Activated T-cell treated with anti-CD3 and anti-CD28 coated beads, Interleukin-2, amount 50 U/mL, for 24 hours (primary cell): ENCODE results near the gene MCEMP1.

Experiments used
- DNase-seq: peaks from one replicate; pipeline ENCODE4 v3.0.0-alpha.2; 2020
- H3K27ac Mint-ChIP-seq: 2 replicates; pipeline ENCODE4 v1.8.0; 2020; ENCODE audit warnings: mild to moderate bottlenecking, mixed read lengths
- H3K27me3 Mint-ChIP-seq: 2 replicates; pipeline ENCODE4 v1.8.0; 2020; ENCODE audit warnings: mixed read lengths
- H3K36me3 Mint-ChIP-seq: 2 replicates; pipeline ENCODE4 v1.8.0; 2020; ENCODE audit warnings: low read depth, mixed read lengths
- H3K4me1 Mint-ChIP-seq: 2 replicates; pipeline ENCODE4 v1.8.0; 2020; ENCODE audit warnings: low read depth, mixed read lengths
- H3K4me3 Mint-ChIP-seq: 2 replicates; pipeline ENCODE4 v1.8.0; 2020; ENCODE audit warnings: mild to moderate bottlenecking, moderate library complexity, mixed read lengths
- H3K9me3 Mint-ChIP-seq: 2 replicates; pipeline ENCODE4 v1.8.0; 2020; ENCODE audit warnings: mixed read lengths

The MCEMP1 gene

DNA sequence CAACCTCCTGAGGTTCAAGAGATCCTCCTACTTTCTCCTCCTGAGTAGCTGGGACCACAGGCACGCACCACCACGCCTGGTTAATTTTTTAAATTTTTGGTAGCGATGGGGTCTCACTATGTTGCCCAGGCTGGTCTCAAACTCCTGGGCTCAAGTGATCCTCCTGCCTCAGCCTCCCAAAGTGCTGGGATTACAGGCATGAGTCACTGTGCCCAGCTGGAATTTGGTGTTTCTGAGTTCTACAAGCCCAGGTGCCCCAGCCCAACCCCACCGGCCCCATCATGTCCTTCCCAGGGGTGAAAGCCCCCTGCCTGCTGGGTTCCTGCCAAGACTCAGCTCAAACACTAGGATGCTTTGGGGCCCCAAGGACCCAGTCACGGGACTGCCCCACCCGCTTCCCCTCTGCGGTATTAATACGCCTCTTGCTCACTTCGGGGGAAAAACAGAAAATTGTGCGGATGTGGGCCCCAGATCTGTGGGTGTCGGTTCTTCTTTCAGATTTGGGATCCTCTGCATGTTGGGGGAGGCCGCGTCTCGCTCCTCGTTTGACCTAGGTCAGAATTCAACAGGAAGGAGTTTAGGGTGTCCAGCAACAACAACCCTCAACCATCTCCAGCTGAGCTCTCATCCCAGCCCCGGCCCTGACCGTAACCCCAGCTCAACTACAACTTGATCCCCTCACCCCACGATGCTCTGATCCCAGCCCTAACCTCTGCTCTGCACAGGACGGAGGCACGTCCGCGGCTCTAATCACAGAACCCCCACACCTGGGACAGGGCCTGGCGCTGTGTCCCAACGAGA lies 28.7 kb downstream of the MCEMP1 start:
- H3K4me1 Mint-ChIP-seq, result peaks cover 40% of the 10 kb centered on the region
- H3K36me3 Mint-ChIP-seq, result no peaks in the 10 kb centered on the region
- H3K27ac Mint-ChIP-seq, result peak overlapping the region; percentile 88
- peak; percentile 77 for DNase-seq
- H3K9me3 Mint-ChIP-seq, result no peaks in the 10 kb centered on the region
- H3K27me3 Mint-ChIP-seq, result peaks cover 3% of the 10 kb centered on the region
- peak overlapping the region; percentile 62 for H3K4me3 Mint-ChIP-seq

DNA sequence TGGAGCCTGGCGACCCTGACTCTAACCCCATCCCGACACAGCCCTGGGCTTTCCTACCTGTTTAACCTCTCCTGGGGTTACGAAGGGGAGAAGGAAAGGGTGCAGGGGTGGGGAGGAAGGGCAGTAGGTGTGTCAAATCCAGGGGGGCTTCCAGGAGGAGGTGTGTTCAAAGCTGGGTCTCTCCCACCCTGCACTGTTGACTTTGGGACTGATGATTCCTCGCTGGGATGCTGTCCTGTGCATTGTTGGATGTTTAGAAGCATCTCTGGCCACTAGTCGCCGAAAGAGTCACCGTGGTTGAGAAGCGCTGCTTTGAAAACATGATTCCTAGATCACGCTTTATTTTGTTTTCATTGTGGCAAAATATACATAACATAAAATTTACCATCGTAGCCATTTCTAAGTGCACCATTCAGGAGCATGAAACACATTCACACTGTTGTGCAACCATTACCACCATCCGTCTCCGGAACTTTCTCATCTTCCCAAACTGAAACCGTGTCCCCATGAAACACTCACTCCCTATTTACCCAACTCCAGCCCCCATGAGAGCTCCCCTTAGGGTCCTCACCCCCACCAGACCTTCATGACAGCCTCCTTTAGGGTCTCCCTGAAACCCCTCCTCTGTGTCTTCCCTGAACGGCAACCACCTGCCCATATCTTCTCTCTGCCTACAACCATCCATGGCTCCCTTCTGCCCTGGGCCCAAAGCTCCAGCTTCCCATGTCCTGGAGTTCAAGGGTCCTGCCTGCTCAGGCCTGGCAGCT lies 29.5 kb downstream of the MCEMP1 start:
- Mint-ChIP-seq H3K36me3 (no peaks in the 10 kb centered on the region), H3K4me3 (peak overlapping the region; percentile 62), H3K9me3 (no peaks in the 10 kb centered on the region), H3K27me3 (peaks cover 3% of the 10 kb centered on the region), H3K27ac (peak overlapping the region; percentile 88), H3K4me1 (peaks cover 40% of the 10 kb centered on the region)
- DNase-seq, result no peak

DNA sequence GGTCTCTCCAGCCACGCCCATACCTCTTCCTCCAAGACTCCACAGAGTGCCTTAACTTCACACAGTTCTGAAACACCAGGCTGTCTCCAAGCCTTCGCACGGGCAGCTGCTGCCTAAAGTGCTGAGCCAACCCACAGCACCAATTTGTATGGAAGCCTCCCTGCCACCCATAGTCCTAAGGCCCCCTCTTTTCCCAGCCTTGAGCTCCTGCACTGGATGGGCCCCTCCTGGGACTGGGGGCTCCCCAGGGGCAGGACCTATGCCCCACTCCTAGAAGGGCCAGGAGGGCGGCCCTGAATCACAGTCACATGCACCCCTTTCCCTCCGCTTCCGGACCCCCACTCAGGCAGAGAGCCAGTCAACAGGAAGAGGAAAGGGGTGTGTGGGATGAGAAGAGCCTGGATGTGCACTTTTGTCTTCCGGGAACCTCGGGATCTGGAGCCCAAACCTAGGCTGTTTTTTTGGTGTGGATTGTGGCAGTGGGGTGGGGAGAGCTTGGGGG lies 30.1 kb downstream of the MCEMP1 start:
- DNase-seq, result no peak
- Mint-ChIP-seq H3K9me3 (no peaks in the 10 kb centered on the region), H3K27me3 (peaks cover 3% of the 10 kb centered on the region), H3K27ac (no peak overlapping the region), H3K4me1 (peaks cover 39% of the 10 kb centered on the region), H3K36me3 (no peaks in the 10 kb centered on the region), H3K4me3 (no peak overlapping the region)

DNA sequence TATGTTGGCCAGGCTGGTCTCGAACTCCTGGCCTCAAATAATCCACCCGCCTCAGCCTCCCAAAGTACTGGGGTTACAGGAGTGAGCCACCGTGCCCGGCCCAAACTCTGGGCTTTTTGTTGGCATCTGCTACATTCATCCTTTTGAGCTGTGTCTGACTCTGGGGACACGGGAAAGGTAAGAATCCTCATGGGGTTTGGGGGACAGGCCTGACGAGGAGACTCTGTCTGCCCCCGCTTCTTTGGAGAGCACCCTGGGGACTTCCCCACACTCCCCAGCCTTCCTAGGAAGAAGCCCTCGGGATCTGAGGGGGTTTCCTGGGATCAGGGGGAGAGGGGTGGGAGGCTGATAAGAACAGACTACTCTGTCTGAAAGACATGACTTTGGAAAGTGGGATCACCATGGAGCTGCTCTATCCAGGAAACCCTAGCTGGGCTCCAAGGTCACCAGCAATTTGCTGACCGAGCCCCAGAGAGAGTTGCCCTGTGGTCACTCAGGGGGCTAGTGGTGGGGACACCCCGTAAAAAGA lies 33.1 kb downstream of the MCEMP1 start:
- H3K27me3 Mint-ChIP-seq, result no peaks in the 10 kb centered on the region
- no peak for DNase-seq
- no peaks in the 10 kb centered on the region for H3K36me3 Mint-ChIP-seq
- H3K4me1 Mint-ChIP-seq, result peaks cover 28% of the 10 kb centered on the region
- no peaks in the 10 kb centered on the region for H3K9me3 Mint-ChIP-seq
- no peak overlapping the region for H3K4me3 Mint-ChIP-seq
- no peak overlapping the region for H3K27ac Mint-ChIP-seq

DNA sequence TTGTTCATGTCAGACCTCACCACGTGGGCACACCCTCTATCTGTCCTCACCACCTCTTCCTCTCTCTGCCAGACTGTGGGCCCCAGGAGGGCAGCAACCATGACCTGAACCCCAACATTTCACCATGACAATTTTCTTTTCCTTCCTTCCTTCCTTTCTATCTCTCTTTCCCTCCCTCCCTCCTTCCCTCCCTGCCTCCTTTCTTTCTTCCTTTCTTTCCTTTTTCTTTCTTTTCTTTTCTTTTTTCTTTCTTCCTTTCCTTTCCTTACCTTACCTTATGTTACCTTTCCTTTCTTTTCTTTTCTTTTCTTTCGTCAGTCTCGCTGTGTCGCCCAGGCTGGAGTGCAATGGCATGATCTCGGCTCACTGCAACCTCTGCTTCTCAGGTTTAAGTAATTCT lies 33.7 kb downstream of the MCEMP1 start:
- Mint-ChIP-seq H3K36me3 (no peaks in the 10 kb centered on the region), H3K4me3 (no peak overlapping the region), H3K9me3 (no peaks in the 10 kb centered on the region), H3K4me1 (peaks cover 22% of the 10 kb centered on the region), H3K27me3 (no peaks in the 10 kb centered on the region), H3K27ac (no peak overlapping the region)
- no peak for DNase-seq

DNA sequence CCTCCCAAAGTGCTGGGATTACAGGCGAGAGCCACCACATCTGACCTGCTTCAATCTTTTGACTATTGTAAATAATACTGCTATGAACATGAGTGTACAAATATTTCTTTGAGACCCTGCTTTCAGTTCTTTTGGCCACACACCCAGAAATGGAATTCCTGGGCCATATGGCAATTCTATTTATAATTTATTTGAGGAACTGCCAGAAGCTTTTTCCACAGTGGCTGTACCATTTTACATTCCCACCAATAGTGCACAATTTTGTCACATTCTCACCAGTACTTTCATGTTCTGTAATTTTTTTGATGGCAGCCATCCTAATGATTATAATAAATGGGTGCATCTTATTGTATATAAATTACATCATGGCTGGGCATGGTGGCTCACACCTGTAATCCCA lies 38.8 kb downstream of the MCEMP1 start:
- peaks cover 7% of the 10 kb centered on the region for H3K9me3 Mint-ChIP-seq
- peaks cover 4% of the 10 kb centered on the region for H3K27me3 Mint-ChIP-seq
- H3K4me3 Mint-ChIP-seq, result no peak overlapping the region
- H3K4me1 Mint-ChIP-seq, result peaks cover 10% of the 10 kb centered on the region
- no peak for DNase-seq
- no peak overlapping the region for H3K27ac Mint-ChIP-seq
- no peaks in the 10 kb centered on the region for H3K36me3 Mint-ChIP-seq

DNA sequence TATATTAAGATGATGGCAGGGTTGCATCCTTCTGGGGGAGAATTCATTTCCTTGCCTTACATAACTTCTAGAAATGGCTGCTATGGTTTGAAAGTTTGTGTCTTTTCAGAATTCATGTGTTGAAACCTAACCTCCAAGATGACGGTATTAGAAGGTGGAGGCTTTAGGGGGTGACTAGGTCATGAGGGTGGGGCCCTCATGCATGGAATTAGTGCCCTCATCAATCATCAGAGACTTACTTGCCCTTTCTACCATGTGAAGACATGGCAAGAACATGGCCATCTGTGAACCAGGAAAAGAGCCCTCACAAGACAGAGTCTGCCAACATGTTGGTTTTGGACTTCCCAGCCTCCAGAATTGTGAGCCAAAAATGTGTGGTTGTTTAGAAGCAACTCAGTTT lies 39.9 kb downstream of the MCEMP1 start:
- Mint-ChIP-seq H3K36me3 (no peaks in the 10 kb centered on the region), H3K9me3 (peaks cover 7% of the 10 kb centered on the region), H3K27ac (no peak overlapping the region), H3K4me3 (no peak overlapping the region), H3K27me3 (peaks cover 4% of the 10 kb centered on the region), H3K4me1 (peaks cover 10% of the 10 kb centered on the region)
- DNase-seq, result no peak

DNA sequence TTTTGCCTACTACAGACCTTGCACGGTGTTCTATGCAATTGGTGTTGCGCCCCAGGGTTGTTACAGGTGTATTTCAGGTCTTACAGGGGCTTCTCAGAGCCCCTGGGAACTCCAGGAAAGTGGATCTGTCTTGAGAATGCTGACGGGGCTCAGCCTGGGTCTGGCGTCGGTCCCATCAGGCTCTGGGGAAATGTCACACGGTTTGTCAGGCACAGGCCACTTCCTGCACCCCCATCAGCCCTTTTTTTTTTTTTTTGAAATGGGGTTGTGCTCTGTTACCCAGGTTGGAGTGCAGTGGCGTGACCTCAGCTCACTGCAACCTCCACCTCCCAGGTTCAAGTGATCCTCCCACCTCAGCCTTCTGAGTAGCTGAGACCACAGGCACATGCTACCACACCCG lies 41.8 kb downstream of the MCEMP1 start:
- no peak for DNase-seq
- Mint-ChIP-seq H3K27me3 (peaks cover 7% of the 10 kb centered on the region), H3K4me1 (peaks cover 10% of the 10 kb centered on the region), H3K4me3 (no peak overlapping the region), H3K27ac (no peak overlapping the region), H3K9me3 (peaks cover 7% of the 10 kb centered on the region), H3K36me3 (no peaks in the 10 kb centered on the region)

DNA sequence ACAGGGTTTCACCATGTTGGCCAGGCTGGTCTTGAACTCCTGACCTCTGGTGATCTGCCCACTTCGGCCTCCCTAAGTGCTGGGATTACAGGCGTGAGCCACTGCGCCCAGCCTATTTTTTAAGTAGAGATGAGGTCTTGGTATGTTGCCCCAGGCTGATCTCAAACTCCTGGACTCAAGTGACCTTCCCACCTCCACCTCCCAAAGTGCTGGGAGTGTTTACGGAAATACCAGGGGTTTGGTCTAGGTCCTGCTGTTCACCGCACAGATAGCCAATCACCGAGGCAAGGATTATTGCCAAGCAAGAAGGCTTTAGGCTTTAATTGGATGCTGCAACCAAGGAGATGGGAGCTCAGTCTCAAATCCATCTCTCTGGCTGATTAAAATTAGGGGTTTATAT lies 43.5 kb downstream of the MCEMP1 start:
- H3K27me3 Mint-ChIP-seq, result peaks cover 7% of the 10 kb centered on the region
- H3K9me3 Mint-ChIP-seq, result peaks cover 7% of the 10 kb centered on the region
- no peak overlapping the region for H3K4me3 Mint-ChIP-seq
- peaks cover 5% of the 10 kb centered on the region for H3K4me1 Mint-ChIP-seq
- H3K27ac Mint-ChIP-seq, result no peak overlapping the region
- H3K36me3 Mint-ChIP-seq, result no peaks in the 10 kb centered on the region
- no peak for DNase-seq

DNA sequence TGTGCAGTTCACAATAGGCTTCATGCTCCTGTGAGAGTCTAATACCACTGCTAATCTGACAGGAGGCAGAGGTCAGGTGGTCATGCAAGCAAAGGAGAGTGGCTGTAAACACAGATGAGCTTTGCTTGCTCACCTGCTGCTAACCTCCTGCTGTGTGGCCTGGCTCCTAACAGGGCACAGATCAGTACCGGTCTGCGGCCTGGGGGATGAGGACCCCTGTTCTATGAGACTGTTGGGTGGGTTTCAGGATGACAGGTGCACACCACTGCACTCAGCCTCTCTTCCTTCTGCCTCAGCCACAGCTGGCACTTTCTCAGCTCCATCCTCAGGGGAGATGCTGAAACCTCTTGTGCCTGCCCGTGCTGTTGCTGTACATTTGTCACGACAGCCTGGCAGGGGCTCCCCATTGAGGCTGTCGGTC lies 45.4 kb downstream of the MCEMP1 start:
- H3K36me3 Mint-ChIP-seq, result no peaks in the 10 kb centered on the region
- no peaks in the 10 kb centered on the region for H3K9me3 Mint-ChIP-seq
- no peak overlapping the region for H3K4me3 Mint-ChIP-seq
- H3K4me1 Mint-ChIP-seq, result peaks cover 5% of the 10 kb centered on the region
- no peak overlapping the region for H3K27ac Mint-ChIP-seq
- DNase-seq, result no peak
- peaks cover 11% of the 10 kb centered on the region for H3K27me3 Mint-ChIP-seq

DNA sequence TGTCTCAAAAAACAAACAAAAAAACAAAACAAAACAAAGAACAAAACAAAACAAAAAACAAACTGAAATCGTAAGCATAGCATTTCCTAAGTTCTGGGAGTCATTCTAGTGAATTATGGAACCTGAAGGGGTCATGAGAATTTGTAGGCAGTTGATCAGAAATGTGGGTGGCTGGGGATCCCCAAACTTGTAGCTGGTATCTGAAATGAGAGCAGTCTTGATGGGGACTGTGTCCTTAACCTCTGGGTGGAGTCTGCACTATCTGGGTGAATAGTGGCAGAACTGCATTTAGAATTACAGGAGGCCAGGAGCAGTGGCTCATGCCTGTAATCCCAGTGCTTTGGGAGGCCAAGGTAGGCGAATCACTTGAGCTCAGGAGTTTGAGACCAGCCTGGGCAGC lies 48.9 kb downstream of the MCEMP1 start:
- H3K4me1 Mint-ChIP-seq, result peaks cover 13% of the 10 kb centered on the region
- DNase-seq, result no peak
- H3K27me3 Mint-ChIP-seq, result peaks cover 44% of the 10 kb centered on the region
- H3K27ac Mint-ChIP-seq, result no peak overlapping the region
- H3K4me3 Mint-ChIP-seq, result no peak overlapping the region
- no peaks in the 10 kb centered on the region for H3K9me3 Mint-ChIP-seq
- H3K36me3 Mint-ChIP-seq, result no peaks in the 10 kb centered on the region

DNA sequence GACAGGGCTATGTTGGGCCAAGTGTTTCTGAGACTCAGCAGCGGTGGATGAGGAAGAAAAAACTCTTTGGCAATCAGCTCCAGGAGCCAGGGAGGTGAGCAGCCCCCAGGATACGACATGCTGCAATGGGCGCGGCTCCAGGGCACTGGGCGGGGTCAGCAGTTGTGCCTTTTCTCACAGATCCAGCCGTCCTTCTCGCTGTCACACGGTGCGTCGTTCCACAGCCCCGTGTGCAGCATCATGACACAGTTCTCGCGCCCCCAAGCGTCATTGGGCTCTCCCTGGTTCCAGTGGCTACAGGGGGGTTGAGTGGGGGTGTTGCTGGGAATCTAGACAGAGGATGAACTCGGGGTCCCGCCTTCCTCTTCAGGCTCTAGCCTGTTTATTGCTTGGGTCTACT lies 52.3 kb downstream of the MCEMP1 start:
- no peak for DNase-seq
- Mint-ChIP-seq H3K36me3 (no peaks in the 10 kb centered on the region), H3K4me3 (no peak overlapping the region), H3K27ac (no peak overlapping the region), H3K27me3 (peaks cover 62% of the 10 kb centered on the region), H3K9me3 (no peaks in the 10 kb centered on the region), H3K4me1 (peaks cover 13% of the 10 kb centered on the region)
